Activated naive CD4-positive, alpha-beta T cell (primary cell): ENCODE data around the gene NXPE3.

ENCODE experiments used
- DNase-seq, 4 experiments: peaks; one replicate each; lab custom pipeline; 2025; lab: John Stamatoyannopoulos, UW

Gene NXPE3

GRCh38 chr3:101803173-101803782 lies 24.3 kb downstream of the NXPE3 start:
- peak in 1 of 4 experiments; percentile 18 for DNase-seq

- DNase-seq, result no peak
These were observed 24.9 kb downstream of the NXPE3 start for GRCh38 chr3:101803939-101804338.

- no peak for DNase-seq
These were observed 27.5 kb downstream of the NXPE3 start for GRCh38 chr3:101806491-101806890.

GRCh38 chr3:101807888-101808287 lies 28.9 kb downstream of the NXPE3 start:
- DNase-seq, result no peak

- no peak for DNase-seq
These were observed 30.4 kb downstream of the NXPE3 start for GRCh38 chr3:101809178-101810021.

GRCh38 chr3:101810022-101810418 lies 31.0 kb downstream of the NXPE3 start:
- no peak for DNase-seq

- no peak for DNase-seq
These were observed 32.9 kb downstream of the NXPE3 start for GRCh38 chr3:101811875-101812274.

GRCh38 chr3:101812895-101813294 lies 33.9 kb downstream of the NXPE3 start:
- no peak for DNase-seq

GRCh38 chr3:101813817-101814440 lies 34.9 kb downstream of the NXPE3 start:
- no peak for DNase-seq

- DNase-seq, result no peak
These were observed 35.8 kb downstream of the NXPE3 start for GRCh38 chr3:101814835-101815234.

GRCh38 chr3:101816215-101817149 lies 37.5 kb downstream of the NXPE3 start:
- DNase-seq, result no peak

GRCh38 chr3:101817992-101818391 lies 39.0 kb downstream of the NXPE3 start:
- DNase-seq, result no peak

GRCh38 chr3:101819649-101820206 lies 40.7 kb downstream of the NXPE3 start:
- no peak for DNase-seq

GRCh38 chr3:101821503-101821902 lies 42.5 kb downstream of the NXPE3 start:
- DNase-seq, result no peak

GRCh38 chr3:101823525-101823924 lies 44.5 kb downstream of the NXPE3 start:
- DNase-seq, result no peak

- no peak for DNase-seq
These were observed 45.7 kb downstream of the NXPE3 start for GRCh38 chr3:101824702-101825101.

- DNase-seq, result no peak
These were observed 47.0 kb downstream of the NXPE3 start for GRCh38 chr3:101825904-101826445.

GRCh38 chr3:101827211-101828174 lies 48.5 kb downstream of the NXPE3 start:
- DNase-seq, result peak; percentile 35 to 62 (median 60)

GRCh38 chr3:101828276-101828675 lies 49.3 kb downstream of the NXPE3 start:
- DNase-seq, result no peak
